Chondrocyte (in vitro differentiated cells): Measurements from ENCODE around the gene WDR77. TPM values are rescaled to one million over a fixed set of nuclear protein-coding genes. Genes with fewer than 3 reads are reported as not detected.
A peak's percentile ranks its signal among the peaks of the same experiment; 100 is the strongest.

Source experiments
- DNase-seq: peaks from one replicate; pipeline ENCODE4 v3.0.0; 2021; ENCODE audit warnings: mixed read lengths, low spot score
- H3K27ac Mint-ChIP-seq: one replicate; pipeline ENCODE4 v1.8.0; 2021; ENCODE audit warnings: mild to moderate bottlenecking, moderate library complexity, mixed read lengths; ENCODE audit not compliant: unreplicated experiment
- H3K27me3 Mint-ChIP-seq: 2 replicates; pipeline ENCODE4 v1.8.0; 2021; ENCODE audit warnings: low read depth, mixed read lengths
- H3K36me3 Mint-ChIP-seq: 2 replicates; pipeline ENCODE4 v1.8.0; 2021; ENCODE audit warnings: low read depth, mixed read lengths
- H3K4me1 Mint-ChIP-seq: 2 replicates; pipeline ENCODE4 v1.8.0; 2021; ENCODE audit warnings: low read depth, mild to moderate bottlenecking, mixed read lengths
- H3K4me3 Mint-ChIP-seq: one replicate; pipeline ENCODE4 v1.8.0; 2021; ENCODE audit warnings: mild to moderate bottlenecking, moderate library complexity, mixed read lengths; ENCODE audit not compliant: unreplicated experiment
- H3K9me3 Mint-ChIP-seq: 2 replicates; pipeline ENCODE4 v1.8.0; 2021; ENCODE audit warnings: low read depth, mixed read lengths
- total RNA-seq: library from RNA; stranded (reverse); gene quantifications from 3 replicates; pipeline ENCODE4 v1.2.1, GENCODE V29; 2021
- TF ChIP-seq, protein P1 (sequence below): fragments of 200-600 bp; sonication (generic); IDR thresholded peaks from 2 replicates; pipeline ENCODE4 v1.5.0; 2021; ENCODE audit warnings: antibody characterized with exemption, mild to moderate bottlenecking, moderate library complexity

Gene WDR77
- total RNA-seq, 1 donor from 2014 or later: 19.5 TPM

DNA sequence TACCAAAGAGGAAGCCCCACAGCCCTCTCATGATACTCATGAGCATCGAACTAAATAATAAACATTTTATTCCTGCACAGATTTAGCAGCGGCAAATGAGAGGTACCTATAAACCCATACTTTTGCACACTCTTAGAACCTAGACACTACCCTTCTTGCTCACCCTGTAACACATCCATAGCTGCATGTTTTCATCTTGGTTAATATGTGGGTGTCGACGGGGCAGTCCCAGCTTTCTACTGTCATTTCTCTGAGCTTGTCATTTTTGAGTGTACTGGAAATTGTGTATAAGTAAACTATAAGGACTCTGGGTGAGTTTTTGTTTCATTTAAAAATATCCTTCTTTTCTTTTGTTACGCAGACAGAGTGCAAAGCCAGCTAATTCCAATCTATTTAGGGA is 47.0 kb downstream of the WDR77 start:
- no peaks in the 10 kb centered on the region for H3K4me1 Mint-ChIP-seq
- peaks cover 7% of the 10 kb centered on the region for H3K9me3 Mint-ChIP-seq
- no peak overlapping the region for H3K4me3 Mint-ChIP-seq
- TF ChIP-seq, protein P1, sequence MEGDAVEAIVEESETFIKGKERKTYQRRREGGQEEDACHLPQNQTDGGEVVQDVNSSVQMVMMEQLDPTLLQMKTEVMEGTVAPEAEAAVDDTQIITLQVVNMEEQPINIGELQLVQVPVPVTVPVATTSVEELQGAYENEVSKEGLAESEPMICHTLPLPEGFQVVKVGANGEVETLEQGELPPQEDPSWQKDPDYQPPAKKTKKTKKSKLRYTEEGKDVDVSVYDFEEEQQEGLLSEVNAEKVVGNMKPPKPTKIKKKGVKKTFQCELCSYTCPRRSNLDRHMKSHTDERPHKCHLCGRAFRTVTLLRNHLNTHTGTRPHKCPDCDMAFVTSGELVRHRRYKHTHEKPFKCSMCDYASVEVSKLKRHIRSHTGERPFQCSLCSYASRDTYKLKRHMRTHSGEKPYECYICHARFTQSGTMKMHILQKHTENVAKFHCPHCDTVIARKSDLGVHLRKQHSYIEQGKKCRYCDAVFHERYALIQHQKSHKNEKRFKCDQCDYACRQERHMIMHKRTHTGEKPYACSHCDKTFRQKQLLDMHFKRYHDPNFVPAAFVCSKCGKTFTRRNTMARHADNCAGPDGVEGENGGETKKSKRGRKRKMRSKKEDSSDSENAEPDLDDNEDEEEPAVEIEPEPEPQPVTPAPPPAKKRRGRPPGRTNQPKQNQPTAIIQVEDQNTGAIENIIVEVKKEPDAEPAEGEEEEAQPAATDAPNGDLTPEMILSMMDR: no peak
- no peak overlapping the region for H3K27ac Mint-ChIP-seq
- DNase-seq: no peak
- peaks cover 59% of the 10 kb centered on the region for H3K27me3 Mint-ChIP-seq
- no peaks in the 10 kb centered on the region for H3K36me3 Mint-ChIP-seq

DNA sequence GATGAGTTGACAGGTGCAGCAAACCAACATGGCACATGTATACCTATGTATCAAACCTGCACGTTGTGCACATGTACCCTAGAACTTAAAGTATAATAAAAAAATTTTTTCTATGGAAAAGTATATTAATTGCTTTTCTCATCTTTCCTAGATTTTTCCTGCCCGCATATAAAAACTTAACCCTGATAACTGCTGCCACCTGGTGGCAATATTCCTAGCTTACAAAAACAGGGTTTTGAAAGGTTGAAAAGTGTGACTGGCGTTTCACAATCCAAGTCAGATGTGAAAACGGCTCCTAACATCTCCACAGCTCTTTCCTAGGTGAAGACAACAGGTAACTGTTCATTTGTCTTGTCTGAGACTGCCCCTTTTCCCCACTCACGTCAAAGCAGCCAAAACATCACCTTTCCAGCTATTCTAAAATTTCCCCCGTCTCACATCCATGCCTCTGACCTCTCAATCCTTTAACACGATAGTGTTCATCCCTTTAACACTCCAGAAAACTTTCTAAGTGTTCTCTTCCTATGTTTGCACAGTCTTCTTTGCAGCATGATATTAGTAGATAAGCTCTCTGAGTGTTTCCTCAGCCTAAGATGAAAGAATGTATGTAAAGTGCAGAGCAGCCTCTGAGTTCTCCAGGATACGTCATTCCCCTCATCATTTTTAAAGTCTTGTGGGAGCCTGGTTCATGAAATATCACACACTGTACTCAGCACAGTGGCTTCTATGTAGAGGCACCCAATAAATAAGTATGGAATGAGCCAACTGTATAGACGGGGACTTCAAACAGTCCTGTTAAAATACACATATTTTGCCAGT is 49.1 kb downstream of the WDR77 start:
- DNase-seq: no peak
- H3K4me1 Mint-ChIP-seq: no peaks in the 10 kb centered on the region
- no peaks in the 10 kb centered on the region for H3K36me3 Mint-ChIP-seq
- H3K27me3 Mint-ChIP-seq: peaks cover 59% of the 10 kb centered on the region
- no peak overlapping the region for H3K27ac Mint-ChIP-seq
- peaks cover 7% of the 10 kb centered on the region for H3K9me3 Mint-ChIP-seq
- no peak overlapping the region for H3K4me3 Mint-ChIP-seq
- TF ChIP-seq, protein P1: peak; percentile 86

DNA sequence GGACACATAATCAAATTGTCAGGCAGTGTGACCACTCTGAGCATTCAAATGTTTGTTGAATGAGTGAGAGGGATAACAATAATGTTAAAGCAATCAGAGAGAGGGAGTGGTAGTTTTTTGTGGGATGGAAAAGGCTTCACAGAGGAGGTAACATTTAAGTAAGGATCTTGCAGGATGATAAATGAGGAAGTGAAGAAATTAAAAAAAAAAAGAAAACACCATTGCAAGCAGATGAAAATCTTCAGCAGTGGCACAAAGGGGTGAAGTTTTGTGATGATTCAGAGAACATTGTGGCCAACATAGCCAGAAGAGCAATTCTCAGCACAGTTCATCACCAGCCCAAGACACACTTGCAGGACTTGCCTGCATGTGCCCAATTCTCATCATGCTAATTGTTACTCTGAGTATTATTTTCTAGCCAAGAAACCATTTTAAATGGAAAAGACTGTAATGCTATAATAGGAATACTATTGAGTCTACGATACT is 56.6 kb downstream of the WDR77 start:
- no peaks in the 10 kb centered on the region for H3K9me3 Mint-ChIP-seq
- H3K36me3 Mint-ChIP-seq: no peaks in the 10 kb centered on the region
- H3K27me3 Mint-ChIP-seq: peaks cover 43% of the 10 kb centered on the region
- TF ChIP-seq, protein P1: no peak
- no peak overlapping the region for H3K27ac Mint-ChIP-seq
- DNase-seq: no peak
- H3K4me3 Mint-ChIP-seq: no peak overlapping the region
- H3K4me1 Mint-ChIP-seq: no peaks in the 10 kb centered on the region

DNA sequence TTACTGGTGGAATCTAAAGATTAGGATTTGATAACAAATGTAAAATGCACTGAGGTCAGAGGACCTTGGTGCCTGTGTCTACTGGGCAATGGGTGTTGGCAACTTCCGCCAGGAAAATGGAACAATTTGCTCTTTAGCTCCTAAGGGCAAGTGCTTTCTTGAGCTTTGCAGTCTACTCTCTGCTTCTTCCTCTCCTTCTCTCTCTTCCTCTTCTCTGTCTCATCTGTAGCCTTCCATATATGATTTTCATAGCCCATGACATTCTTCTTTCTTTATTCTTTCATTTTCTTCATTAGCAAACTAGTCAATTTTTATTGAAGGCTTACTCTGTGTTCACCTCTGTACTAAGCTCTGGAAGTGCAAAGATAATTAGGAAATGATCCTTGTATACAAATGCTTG is 57.0 kb downstream of the WDR77 start:
- DNase-seq: no peak
- Mint-ChIP-seq H3K4me1 (no peaks in the 10 kb centered on the region), H3K36me3 (no peaks in the 10 kb centered on the region), H3K4me3 (no peak overlapping the region), H3K27me3 (peaks cover 38% of the 10 kb centered on the region), H3K27ac (no peak overlapping the region), H3K9me3 (no peaks in the 10 kb centered on the region)
- TF ChIP-seq, protein P1: no peak

Other genes starting within 250 kb of the WDR77 start
- 0.25 TPM in 1 of 3 replicates, not detected in the others for gene DENND2D, start 248.6 kb downstream of the WDR77 start, total RNA-seq
- not detected in 3 replicates for gene CHI3L2, start 221.5 kb downstream of the WDR77 start, total RNA-seq
- gene CHIA, start 158.4 kb downstream of the WDR77 start, total RNA-seq: not detected in 3 replicates
- 0.95 to 1.7 TPM (median 1.1 TPM) in 3 replicates for gene OVGP1, start 21.5 kb downstream of the WDR77 start, total RNA-seq
- gene ATP5PB, start 208 bp upstream of the WDR77 start, total RNA-seq: 145 to 183 TPM (median 147 TPM) in 3 replicates
- gene C1orf162, start 24.7 kb upstream of the WDR77 start, total RNA-seq: 0.17 to 0.34 TPM in 2 of 3 replicates, not detected in the other
- not detected in 3 replicates for gene ADORA3, start 54.4 kb upstream of the WDR77 start, total RNA-seq
- not detected in 3 replicates for gene TMIGD3, start 54.4 kb upstream of the WDR77 start, total RNA-seq
- gene RAP1A, start 170.5 kb upstream of the WDR77 start, total RNA-seq: 53.5 to 64.0 TPM (median 60.5 TPM) in 3 replicates